Mucosa of stomach (tissue), 1 donor: Measurements from ENCODE around the gene OSBPL10.

Experiments
- H3K27me3 ChIP-seq: one replicate; pipeline ENCODE4 v1.7.0; 2013; ENCODE audit warnings: mild to moderate bottlenecking, low read length; ENCODE audit not compliant: control insufficient read depth, insufficient read depth
- H3K36me3 ChIP-seq: one replicate; pipeline ENCODE4 v1.7.0; 2013; ENCODE audit warnings: low read length; ENCODE audit not compliant: control insufficient read depth, insufficient read depth
- H3K4me1 ChIP-seq: one replicate; pipeline ENCODE4 v1.7.0; 2013; ENCODE audit warnings: mild to moderate bottlenecking, low read length; ENCODE audit not compliant: control insufficient read depth, insufficient read depth
- H3K4me3 ChIP-seq: one replicate; pipeline ENCODE4 v1.7.0; 2013; ENCODE audit warnings: low read length
- H3K9ac ChIP-seq: one replicate; pipeline ENCODE4 v1.7.0; 2013; ENCODE audit warnings: mild to moderate bottlenecking, low read length, moderate library complexity
- H3K9me3 ChIP-seq: one replicate; pipeline ENCODE4 v1.7.0; 2013; ENCODE audit warnings: mild to moderate bottlenecking, low read length, moderate library complexity; ENCODE audit not compliant: control insufficient read depth
- donor health status: Pancreatic carcinoma.

The OSBPL10 gene

GRCh38 chr3:31892500-31892899, 88.6 kb downstream of the OSBPL10 start:
- Histone ChIP-seq H3K36me3 (no peaks in the 10 kb centered on the region), H3K4me1 (peaks cover 13% of the 10 kb centered on the region), H3K27me3 (no peaks in the 10 kb centered on the region), H3K4me3 (no peak overlapping the region), H3K9ac (no peak overlapping the region), H3K9me3 (no peaks in the 10 kb centered on the region)

DNA sequence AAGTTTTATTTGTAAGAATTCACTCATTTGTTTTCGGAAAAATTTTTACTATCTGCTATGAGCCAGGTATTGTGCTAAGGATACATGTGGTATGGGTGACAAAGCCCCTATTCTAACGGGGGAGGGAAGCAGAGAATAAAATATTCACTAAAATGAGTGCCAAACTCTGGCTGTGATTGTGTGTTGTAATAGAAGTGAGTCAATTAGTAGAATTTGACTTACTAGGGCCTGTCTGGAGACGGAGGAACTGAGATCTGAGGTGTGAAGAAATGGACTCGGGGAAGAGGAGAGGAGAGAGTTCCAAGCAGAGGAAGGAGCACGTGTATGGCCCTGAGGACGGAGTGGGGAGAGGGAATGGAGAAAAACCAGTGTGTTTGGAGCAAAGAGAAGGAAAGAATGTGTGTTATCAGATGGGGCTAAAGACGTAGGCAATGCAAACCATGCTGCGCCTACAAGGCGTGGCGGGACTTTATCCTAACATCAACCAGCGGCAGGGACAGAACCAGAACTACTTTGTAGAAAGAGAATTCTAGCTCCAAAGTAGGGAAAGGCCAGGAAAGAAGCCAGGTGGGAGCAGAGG, 89.1 kb downstream of the OSBPL10 start:
- no peaks in the 10 kb centered on the region for H3K9me3 ChIP-seq
- H3K4me1 ChIP-seq = peaks cover 13% of the 10 kb centered on the region
- H3K36me3 ChIP-seq = no peaks in the 10 kb centered on the region
- H3K4me3 ChIP-seq = no peak overlapping the region
- H3K9ac ChIP-seq = no peak overlapping the region
- no peaks in the 10 kb centered on the region for H3K27me3 ChIP-seq

GRCh38 chr3:31890742-31891469, 90.2 kb downstream of the OSBPL10 start:
- no peaks in the 10 kb centered on the region for H3K9me3 ChIP-seq
- no peak overlapping the region for H3K4me3 ChIP-seq
- no peak overlapping the region for H3K9ac ChIP-seq
- no peaks in the 10 kb centered on the region for H3K36me3 ChIP-seq
- no peaks in the 10 kb centered on the region for H3K27me3 ChIP-seq
- peaks cover 13% of the 10 kb centered on the region for H3K4me1 ChIP-seq

DNA sequence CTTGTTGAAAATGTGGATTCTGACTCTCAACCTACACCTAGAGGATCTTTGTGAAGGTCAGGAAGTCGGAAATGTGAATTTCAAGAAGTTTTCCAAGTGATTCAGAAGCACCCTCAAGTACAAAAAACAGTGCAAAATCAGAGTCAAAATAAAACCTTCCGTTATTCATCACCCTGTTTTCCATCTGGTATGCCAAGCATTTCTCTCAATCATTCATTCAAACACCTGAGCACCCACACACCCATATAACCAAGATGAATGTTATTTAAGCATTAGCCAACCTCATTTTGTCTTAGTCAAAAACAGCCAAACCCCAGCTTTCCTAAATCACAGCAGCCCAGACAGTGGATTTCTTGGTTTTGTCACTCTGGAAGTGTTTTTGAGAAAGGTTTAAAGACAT, 91.1 kb downstream of the OSBPL10 start:
- Histone ChIP-seq H3K9ac (no peak overlapping the region), H3K9me3 (no peaks in the 10 kb centered on the region), H3K4me1 (peaks cover 13% of the 10 kb centered on the region), H3K27me3 (no peaks in the 10 kb centered on the region), H3K4me3 (no peak overlapping the region), H3K36me3 (no peaks in the 10 kb centered on the region)

- H3K9ac ChIP-seq = no peak overlapping the region
- no peaks in the 10 kb centered on the region for H3K27me3 ChIP-seq
- H3K9me3 ChIP-seq = no peaks in the 10 kb centered on the region
- H3K36me3 ChIP-seq = no peaks in the 10 kb centered on the region
- H3K4me3 ChIP-seq = no peak overlapping the region
- no peaks in the 10 kb centered on the region for H3K4me1 ChIP-seq
Measured at GRCh38 chr3:31885235-31885634, 95.8 kb downstream of the OSBPL10 start.

- Histone ChIP-seq H3K36me3 (no peaks in the 10 kb centered on the region), H3K4me1 (no peaks in the 10 kb centered on the region), H3K4me3 (no peak overlapping the region), H3K27me3 (no peaks in the 10 kb centered on the region), H3K9me3 (no peaks in the 10 kb centered on the region), H3K9ac (no peak overlapping the region)
Measured at GRCh38 chr3:31884251-31884650, 96.8 kb downstream of the OSBPL10 start.

GRCh38 chr3:31882895-31883294, 98.2 kb downstream of the OSBPL10 start:
- H3K4me1 ChIP-seq = no peaks in the 10 kb centered on the region
- H3K27me3 ChIP-seq = no peaks in the 10 kb centered on the region
- no peaks in the 10 kb centered on the region for H3K9me3 ChIP-seq
- no peaks in the 10 kb centered on the region for H3K36me3 ChIP-seq
- H3K9ac ChIP-seq = no peak overlapping the region
- H3K4me3 ChIP-seq = no peak overlapping the region

- H3K9ac ChIP-seq = no peak overlapping the region
- H3K9me3 ChIP-seq = no peaks in the 10 kb centered on the region
- no peaks in the 10 kb centered on the region for H3K36me3 ChIP-seq
- no peaks in the 10 kb centered on the region for H3K27me3 ChIP-seq
- no peak overlapping the region for H3K4me3 ChIP-seq
- H3K4me1 ChIP-seq = no peaks in the 10 kb centered on the region
Measured at GRCh38 chr3:31882431-31882830, 98.6 kb downstream of the OSBPL10 start.

DNA sequence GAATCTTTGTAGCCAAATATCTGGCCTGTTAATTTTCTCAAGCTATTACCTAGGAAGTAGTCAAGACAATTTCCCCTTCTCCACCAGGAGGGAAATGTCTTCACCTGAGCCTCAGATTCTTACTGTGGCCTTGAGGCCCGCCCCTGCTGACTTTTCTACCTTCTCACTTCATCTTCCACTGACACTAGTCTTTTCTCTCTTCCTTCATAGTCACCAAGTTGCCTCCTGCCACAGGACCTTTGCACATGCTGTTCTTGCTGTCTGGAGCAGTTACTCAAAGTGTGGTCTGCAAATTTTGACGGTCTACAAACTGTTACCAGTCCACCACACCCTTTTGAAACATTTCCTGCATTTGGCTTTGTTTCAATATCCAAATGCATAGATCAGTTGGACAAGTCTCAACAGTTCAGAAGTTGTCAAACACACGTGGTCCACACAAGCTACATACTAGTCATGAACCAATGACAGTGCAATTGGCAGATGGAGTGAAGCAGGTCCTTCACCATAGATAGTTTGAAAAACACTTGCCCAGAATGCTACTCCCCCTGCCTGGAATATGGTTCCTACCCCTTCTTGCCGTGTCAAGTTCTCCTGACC, 100.5 kb downstream of the OSBPL10 start:
- H3K4me1 ChIP-seq = no peaks in the 10 kb centered on the region
- H3K9me3 ChIP-seq = no peaks in the 10 kb centered on the region
- H3K27me3 ChIP-seq = no peaks in the 10 kb centered on the region

GRCh38 chr3:31880020-31880419, 101.0 kb downstream of the OSBPL10 start:
- Histone ChIP-seq H3K36me3 (no peaks in the 10 kb centered on the region), H3K4me1 (no peaks in the 10 kb centered on the region), H3K27me3 (no peaks in the 10 kb centered on the region), H3K9me3 (no peaks in the 10 kb centered on the region), H3K9ac (no peak overlapping the region), H3K4me3 (no peak overlapping the region)

More for the DNA sequence above, 100.5 kb downstream of the OSBPL10 start:
- Histone ChIP-seq H3K36me3 (no peaks in the 10 kb centered on the region), H3K9ac (no peak overlapping the region), H3K4me3 (no peak overlapping the region)

DNA sequence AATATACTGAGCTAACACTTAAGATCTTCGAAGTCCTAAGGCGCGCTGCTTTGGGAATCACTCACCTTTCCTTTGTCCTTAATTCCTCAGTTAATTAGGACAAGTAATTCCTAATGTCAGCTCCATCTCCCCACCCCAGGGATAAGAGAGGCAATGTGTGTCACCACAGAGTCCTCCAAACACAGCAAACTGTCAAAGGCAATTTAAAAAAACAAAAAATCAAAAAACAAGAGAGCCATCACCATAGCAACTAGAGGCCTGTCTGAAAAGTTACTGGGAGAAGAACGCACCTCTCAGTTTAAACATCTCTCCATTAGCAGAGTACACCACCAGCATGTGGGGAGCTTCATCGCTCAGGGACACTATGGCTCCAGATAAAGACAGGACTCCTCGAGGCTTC, 101.7 kb downstream of the OSBPL10 start:
- H3K27me3 ChIP-seq = no peaks in the 10 kb centered on the region
- H3K4me3 ChIP-seq = no peak overlapping the region
- H3K9ac ChIP-seq = no peak overlapping the region
- no peaks in the 10 kb centered on the region for H3K36me3 ChIP-seq
- no peaks in the 10 kb centered on the region for H3K9me3 ChIP-seq
- H3K4me1 ChIP-seq = no peaks in the 10 kb centered on the region

DNA sequence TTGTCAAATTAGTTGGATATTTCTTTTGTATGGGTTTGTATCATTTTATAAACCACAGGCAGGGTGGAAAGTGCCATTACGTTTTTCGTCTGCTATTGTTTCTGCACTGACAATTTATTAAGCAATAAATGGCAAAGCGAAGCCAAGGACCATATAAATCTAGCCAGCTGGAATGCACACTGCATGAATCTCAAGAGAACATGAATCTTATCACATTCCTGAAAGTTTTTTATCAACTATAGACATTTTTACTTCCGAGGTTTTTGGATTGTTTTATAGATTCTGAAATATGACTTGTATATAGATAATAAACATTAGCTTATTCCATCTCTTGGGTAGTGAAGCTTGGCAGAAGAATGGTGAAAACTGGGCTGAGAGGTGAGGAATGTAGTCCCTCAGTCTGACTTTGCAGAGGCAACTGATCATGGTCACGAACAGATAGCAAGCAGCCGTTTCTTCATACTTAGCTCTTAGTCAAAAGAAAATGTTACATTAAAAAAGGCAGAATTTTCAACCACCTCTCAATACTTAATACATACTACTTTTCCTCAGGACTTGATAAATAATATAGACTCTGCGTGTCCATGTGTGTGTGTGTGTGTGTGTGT, 102.7 kb downstream of the OSBPL10 start:
- Histone ChIP-seq H3K4me3 (no peak overlapping the region), H3K9ac (no peak overlapping the region), H3K9me3 (no peaks in the 10 kb centered on the region), H3K27me3 (no peaks in the 10 kb centered on the region), H3K36me3 (no peaks in the 10 kb centered on the region), H3K4me1 (no peaks in the 10 kb centered on the region)
